Epithelial cell of alveolus of lung (primary cell): ENCODE data around the gene SPRR2D. TPM values are rescaled to one million over a fixed set of nuclear protein-coding genes. Genes with fewer than 3 reads are reported as not detected.

Experiments
- total RNA-seq: library from RNA; depleted of rRNA; stranded (reverse); fragments of >200 nt; gene quantifications from 2 replicates; pipeline ENCODE4 v1.2.1, GENCODE V29; 2015

The SPRR2D gene
- total RNA-seq: not detected in 2 replicates

DNA sequence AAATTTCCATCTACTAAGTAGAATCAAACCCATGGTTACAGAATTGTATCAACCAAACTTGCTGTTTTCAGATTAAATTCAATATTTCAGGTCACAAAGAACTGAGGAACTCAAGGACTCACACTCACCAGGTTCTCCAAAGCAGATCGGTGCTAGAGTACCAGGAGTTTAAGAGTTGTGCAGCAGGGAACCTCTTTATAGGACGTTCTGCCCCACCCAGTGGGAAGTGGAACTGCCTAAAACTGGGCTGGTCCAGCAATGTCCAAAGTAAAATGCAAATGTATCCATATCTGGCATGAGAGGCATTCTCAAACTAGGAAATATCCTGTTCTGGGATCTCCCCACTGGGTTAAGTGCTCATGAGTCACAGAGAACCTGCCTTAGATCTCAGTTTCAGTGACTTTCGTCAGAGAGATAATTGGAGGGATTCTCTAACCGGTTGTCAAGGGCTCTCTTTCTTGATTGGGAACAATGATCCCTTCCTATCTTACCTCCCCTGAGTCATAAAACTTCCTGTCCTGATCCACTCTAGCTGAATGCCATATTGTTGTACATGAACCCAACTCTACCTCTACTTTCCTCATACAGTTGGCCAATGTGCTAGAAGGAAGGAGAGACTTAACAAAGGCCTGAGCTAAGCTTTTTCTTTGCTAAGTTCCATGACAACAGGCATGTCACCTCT, at the start of gene SPRR2D:
Gene SPRR2D (minus strand): TSS at position 171 of the 682 bp plus-strand sequence. CDS start 774 bp downstream, outside the sequence.

GRCh38 chr1:153071511-153071910, 30.6 kb upstream of the SPRR2D start, which contains the start of gene SPRR2B:
Gene SPRR2B (minus strand): TSS chr1:153071611. CDS start chr1:153070839, 772 bp downstream.

GRCh38 chr1:153057375-153057774, 16.5 kb upstream of the SPRR2D start, which contains the start of gene SPRR2A:
Gene SPRR2A (minus strand): TSS chr1:153057512. CDS start chr1:153056735, 777 bp downstream.

DNA sequence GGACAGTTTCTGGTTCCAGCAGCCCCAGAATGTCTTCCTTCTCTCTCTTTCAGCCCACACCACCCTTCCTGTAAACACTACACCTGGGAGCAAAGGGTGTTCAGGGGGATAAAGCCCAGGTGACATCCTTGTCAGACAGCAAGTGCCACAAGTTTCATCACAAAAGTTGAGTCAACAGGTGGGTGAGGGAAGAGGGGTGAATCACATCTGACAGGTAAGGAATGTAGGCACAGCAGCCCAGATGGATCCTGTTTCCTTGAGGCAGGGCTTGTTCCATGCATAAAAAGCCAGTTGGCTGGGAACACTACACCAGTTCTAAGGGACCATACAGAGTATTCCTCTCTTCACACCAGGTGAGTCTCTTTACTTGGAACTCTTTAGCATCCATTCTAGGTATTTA, 10.0 kb downstream of the SPRR2D start, which contains the start of gene SPRR1B:
Gene SPRR1B (plus strand): TSS at position 309 of the 400 bp plus-strand sequence. CDS start 1,143 bp downstream, outside the sequence.

DNA sequence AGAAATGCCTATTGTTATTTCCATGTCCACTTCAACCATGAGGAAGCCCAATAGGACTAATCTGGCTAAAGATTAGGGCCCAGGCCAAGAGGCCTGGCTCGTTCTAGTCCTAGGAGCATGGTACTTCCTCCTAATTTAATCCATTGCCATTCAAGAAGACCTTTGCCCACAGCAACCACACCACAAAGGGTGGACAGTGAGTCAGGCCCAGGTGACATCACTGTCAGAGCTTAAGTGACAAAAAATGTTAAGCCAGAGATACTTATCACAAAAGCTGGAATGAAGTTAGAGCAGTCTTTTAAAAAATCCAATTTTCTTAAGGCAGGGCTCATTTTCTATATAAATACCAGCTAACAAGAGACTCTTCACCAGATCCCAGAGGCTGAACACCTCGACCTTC, 39.5 kb downstream of the SPRR2D start, which contains the start of gene SPRR3:
Gene SPRR3 (plus strand): TSS at position 368 of the 400 bp plus-strand sequence. CDS start 1,272 bp downstream, outside the sequence.

Other genes with a start within 250 kb of the SPRR2D start
- not detected in 2 replicates for gene LCE1D, start 244.4 kb downstream of the SPRR2D start, total RNA-seq
- gene LCE1C, start 234.5 kb downstream of the SPRR2D start, total RNA-seq: not detected in 2 replicates
- gene LCE1B, start 229.1 kb downstream of the SPRR2D start, total RNA-seq: not detected in 2 replicates
- gene LCE1A, start 213.6 kb downstream of the SPRR2D start, total RNA-seq: not detected in 2 replicates
- gene LCE6A, start 198.3 kb downstream of the SPRR2D start, total RNA-seq: not detected in 2 replicates
- gene LCE7A, start 181.1 kb downstream of the SPRR2D start, total RNA-seq: not detected in 2 replicates
- gene SMCP, start 162.8 kb downstream of the SPRR2D start, total RNA-seq: not detected in 2 replicates
- gene IVL, start 132.6 kb downstream of the SPRR2D start, total RNA-seq: not detected in 2 replicates
- gene SPRR5, start 93.9 kb downstream of the SPRR2D start, total RNA-seq: not detected in 2 replicates
- not detected in 2 replicates for gene SPRR4, start 70.5 kb downstream of the SPRR2D start, total RNA-seq
- not detected in 2 replicates for gene SPRR1A, start 57.0 kb downstream of the SPRR2D start, total RNA-seq
- gene SPRR3, start 39.4 kb downstream of the SPRR2D start, total RNA-seq: not detected in 2 replicates
- not detected in 2 replicates for gene SPRR1B, start 9.9 kb downstream of the SPRR2D start, total RNA-seq
- gene SPRR2A, start 16.4 kb upstream of the SPRR2D start, total RNA-seq: not detected in 2 replicates
- gene SPRR2B, start 30.5 kb upstream of the SPRR2D start, total RNA-seq: not detected in 2 replicates
- gene SPRR2E, start 53.4 kb upstream of the SPRR2D start, total RNA-seq: not detected in 2 replicates
- gene SPRR2F, start 72.4 kb upstream of the SPRR2D start, total RNA-seq: not detected in 2 replicates
- gene SPRR2G, start 109.8 kb upstream of the SPRR2D start, total RNA-seq: not detected in 2 replicates
- not detected in 2 replicates for gene LELP1, start 162.3 kb upstream of the SPRR2D start, total RNA-seq
- gene PRR9, start 176.5 kb upstream of the SPRR2D start, total RNA-seq: not detected in 2 replicates
- gene LORICRIN, start 218.6 kb upstream of the SPRR2D start, total RNA-seq: not detected in 2 replicates